HepG2 (cell line): ENCODE data around the gene ZMYM3. TPM values are rescaled to one million over a fixed set of nuclear protein-coding genes. Genes with fewer than 3 reads are reported as not detected.

Experiments
- AGO1 ChIP-seq: fragments of 200-400 bp; formaldehyde crosslinking; IDR thresholded peaks from 2 replicates; pipeline ENCODE4 v1.6.1; 2017; ENCODE audit warnings: mild to moderate bottlenecking, low read depth, low read length, moderate library complexity; ENCODE audit not compliant: poor library complexity, severe bottlenecking
- ATM ChIP-seq: fragments of 450-650 bp; IDR thresholded peaks from 2 replicates; pipeline ENCODE4 v1.7.1; 2017; ENCODE audit warnings: mild to moderate bottlenecking, borderline replicate concordance
- FOSL1 ChIP-seq: sonication (generic); formaldehyde crosslinking; IDR thresholded peaks from 2 replicates; pipeline ENCODE4 v1.9.0; 2021; ENCODE audit warnings: missing genetic modification reagents, borderline replicate concordance
- FOXC1 ChIP-seq: sonication (generic); formaldehyde crosslinking; IDR thresholded peaks from 2 replicates; pipeline ENCODE4 v1.8.0; 2022; ENCODE audit warnings: mild to moderate bottlenecking, missing genetic modification reagents, borderline replicate concordance
- HDAC2 ChIP-seq: sonication (generic); formaldehyde crosslinking; IDR thresholded peaks from 2 replicates; pipeline ENCODE4 v1.4.0; 2020; ENCODE audit warnings: missing genetic modification reagents
- PHF5A ChIP-seq: IDR thresholded peaks from one replicate; pipeline ENCODE4 v1.6.1; 2018; ENCODE audit warnings: low read depth, missing genetic modification reagents; ENCODE audit not compliant: unreplicated experiment
- RARA ChIP-seq: IDR thresholded peaks from 2 replicates; pipeline ENCODE4 v1.6.1; 2016; ENCODE audit warnings: missing genetic modification reagents, missing compliant biosample characterization
- SAFB2 ChIP-seq: sonication (generic); formaldehyde crosslinking; IDR thresholded peaks from 2 replicates; pipeline ENCODE4 v1.5.1; 2020; ENCODE audit warnings: missing genetic modification reagents, low read depth, mild to moderate bottlenecking, borderline replicate concordance
- SOX6 ChIP-seq, 2 experiments: fragments of 450-650 bp in 1 of 2; sonication (generic) in 1 of 2; formaldehyde crosslinking in 1 of 2; IDR thresholded peaks; 2 replicates each; pipeline versions ENCODE4 v1.4.0 to v1.6.1; 2017 to 2020; ENCODE audit warnings: antibody characterized with exemption in 1 of 2, mild to moderate bottlenecking in 1 of 2, missing genetic modification reagents in 1 of 2
- SPEN ChIP-seq: sonication (generic); formaldehyde crosslinking; IDR thresholded peaks from 2 replicates; pipeline ENCODE4 v1.5.1; 2020; ENCODE audit warnings: low read depth, mild to moderate bottlenecking, missing genetic modification reagents
- SRF ChIP-seq: IDR thresholded peaks from 2 replicates; pipeline ENCODE4 v1.6.1; 2011; ENCODE audit warnings: mild to moderate bottlenecking, low read depth, low read length, moderate library complexity
- SRSF9 ChIP-seq: fragments of 200-400 bp; formaldehyde crosslinking; IDR thresholded peaks from 2 replicates; pipeline ENCODE4 v1.6.1; 2018; ENCODE audit warnings: borderline replicate concordance, mild to moderate bottlenecking, low read depth, low read length; ENCODE audit not compliant: insufficient read depth, poor library complexity, severe bottlenecking
- STAT5B ChIP-seq: sonication (generic); formaldehyde crosslinking; IDR thresholded peaks from 2 replicates; pipeline ENCODE4 v1.4.0; 2020; ENCODE audit warnings: missing genetic modification reagents
- TP53 ChIP-seq: sonication (generic); formaldehyde crosslinking; conservative IDR thresholded peaks from 2 replicates; pipeline ENCODE4 v1.4.0; 2020; ENCODE audit warnings: missing genetic modification reagents
- ZFP36 ChIP-seq: fragments of 150-350 bp; IDR thresholded peaks from 2 replicates; pipeline ENCODE4 v1.6.1; 2018; ENCODE audit warnings: borderline replicate concordance, low read length, low read depth; ENCODE audit not compliant: partially characterized antibody
- ZMYM2 ChIP-seq: sonication (generic); formaldehyde crosslinking; IDR thresholded peaks from 2 replicates; pipeline ENCODE4 v1.8.0; 2022; ENCODE audit warnings: mild to moderate bottlenecking, missing genetic modification reagents
- ZNF232 ChIP-seq: sonication (generic); formaldehyde crosslinking; IDR thresholded peaks from 2 replicates; pipeline ENCODE4 v1.4.0; 2020; ENCODE audit warnings: missing genetic modification reagents, borderline replicate concordance
- ZNF674 ChIP-seq: sonication (generic); formaldehyde crosslinking; IDR thresholded peaks from 2 replicates; pipeline ENCODE4 v1.5.0; 2020; ENCODE audit warnings: low read depth, mild to moderate bottlenecking, missing genetic modification reagents
- ZNF761 ChIP-seq: sonication (generic); formaldehyde crosslinking; conservative IDR thresholded peaks from 2 replicates; pipeline ENCODE4 v1.4.0; 2020; ENCODE audit warnings: mild to moderate bottlenecking, missing genetic modification reagents
- ZNF839 ChIP-seq: sonication (generic); formaldehyde crosslinking; IDR thresholded peaks from 2 replicates; pipeline ENCODE4 v1.4.0; 2020; ENCODE audit warnings: missing genetic modification reagents, mild to moderate bottlenecking, borderline replicate concordance
- ZSCAN25 ChIP-seq: sonication (generic); formaldehyde crosslinking; IDR thresholded peaks from 2 replicates; pipeline ENCODE4 v1.8.0; 2022; ENCODE audit warnings: mild to moderate bottlenecking, missing genetic modification reagents
- ZZZ3 ChIP-seq: sonication (generic); formaldehyde crosslinking; IDR thresholded peaks from 2 replicates; pipeline ENCODE4 v1.4.0; 2020; ENCODE audit warnings: missing genetic modification reagents, mild to moderate bottlenecking, borderline replicate concordance
- polyA plus RNA-seq, 8 experiments: library from polyadenylated mRNA; depleted of rRNA in 3 of 8; stranded (reverse) in 7 of 8; unstranded in 1 of 8; fragments of >200 nt; fragmentation: Illumina TruSeq in 4 of 8; extraction: Trizol in 4 of 8; gene quantifications; 2 replicates each; pipeline versions ENCODE4 v1.2.1 to v1.2.3, GENCODE V29; 2011 to 2016; ENCODE audit warnings: low read depth in 4 of 8, missing spikeins in 1 of 8, mixed read lengths in 1 of 8; ENCODE audit not compliant: insufficient read depth in 1 of 8
- total RNA-seq, 5 experiments: library from RNA; depleted of rRNA; stranded (reverse); fragments of >200 nt; fragmentation: Illumina TruSeq; extraction: Trizol; gene quantifications; 2 replicates each; pipeline ENCODE4 v1.2.3, GENCODE V29; 2016; ENCODE audit warnings: low read depth in 1 of 5
- TF ChIP-seq, protein P1 (sequence below): IDR thresholded peaks from 2 replicates; pipeline ENCODE4 v1.6.1; 2012; ENCODE audit warnings: low read depth, low read length, improper control_type of control experiment
- TF ChIP-seq, protein P2 (sequence below): sonication (generic); formaldehyde crosslinking; IDR thresholded peaks from 2 replicates; pipeline ENCODE4 v1.4.0; 2020; ENCODE audit warnings: missing genetic modification reagents, mild to moderate bottlenecking, borderline replicate concordance
- TF ChIP-seq, protein P3 (sequence below): sonication (generic); formaldehyde crosslinking; IDR thresholded peaks from 2 replicates; pipeline ENCODE4 v1.5.0; 2020; ENCODE audit warnings: mild to moderate bottlenecking, missing genetic modification reagents

Gene ZMYM3
- total and polyA plus RNA-seq, 2 of the 13 experiments (the other 11 are each of a cell fraction or from before 2014, with no cell fraction given): 26.4 to 35.4 TPM

DNA sequence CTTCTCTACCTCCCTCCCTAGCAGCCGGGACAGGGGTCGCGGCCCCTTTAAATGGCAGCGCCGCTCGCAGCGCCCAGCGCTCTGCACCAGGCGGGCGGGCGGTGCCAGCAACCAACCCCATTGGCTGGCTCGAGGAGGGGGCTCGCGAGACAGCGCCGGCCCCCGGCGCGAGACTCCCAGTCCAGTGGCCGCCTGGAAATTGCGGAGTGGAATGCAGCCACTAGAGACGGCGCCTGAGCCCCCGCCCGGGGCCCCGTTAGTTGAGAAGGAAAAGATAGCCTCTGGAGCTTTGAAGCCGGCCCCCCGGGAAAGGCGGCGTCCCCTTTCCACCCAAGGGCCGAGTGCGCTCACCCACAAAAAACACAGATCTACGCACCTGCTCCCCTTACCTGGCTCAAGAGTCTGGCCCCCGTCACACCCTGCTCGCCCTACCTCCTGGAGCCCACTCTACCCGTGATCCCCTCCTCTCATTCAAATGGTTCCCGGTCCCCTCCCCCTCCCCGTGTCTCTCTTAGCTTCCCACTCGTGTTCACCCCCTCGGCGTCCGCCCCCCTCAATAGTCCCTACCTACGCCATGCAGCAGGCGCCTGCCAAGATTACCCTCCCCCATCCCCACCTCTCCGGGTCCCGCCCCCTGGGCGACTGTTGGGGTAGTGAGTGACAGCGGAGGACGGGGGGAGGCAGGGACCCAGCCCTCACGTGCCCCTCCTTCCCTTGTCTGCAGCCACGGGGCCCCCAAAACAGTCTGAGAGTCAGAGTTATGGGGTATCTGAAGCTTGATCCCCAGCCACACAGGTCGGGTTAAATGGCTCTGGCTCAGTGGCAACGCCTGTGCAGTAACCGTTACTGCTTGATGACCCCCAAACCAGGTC is at the start of gene ZMYM3 (continued):
- TF ChIP-seq SPEN (no peak), HDAC2 (CRISPR knock-in tag) (no peak), ZSCAN25 (CRISPR knock-in tag) (no peak), ZFP36 (no peak), ZNF674 (no peak), FOXC1 (CRISPR knock-in tag) (no peak), ZNF232 (CRISPR knock-in tag) (no peak), TP53 (CRISPR knock-in tag) (no peak), ATM (no peak), STAT5B (CRISPR knock-in tag) (no peak), AGO1 (no peak), ZNF839 (CRISPR knock-in tag) (no peak), SOX6 (IDR thresholded peaks at IDR 0.05) (no peak), SOX6 (CRISPR knock-in tag; IDR thresholded peaks at IDR 0.05) (no peak), RARA (no peak), SRF (no peak), FOSL1 (CRISPR knock-in tag) (no peak), ZNF761 (CRISPR knock-in tag) (no peak), ZZZ3 (no peak), SAFB2 (CRISPR knock-in tag) (no peak), SRSF9 (no peak), PHF5A (CRISPR knock-in tag) (no peak), ZMYM2 (CRISPR knock-in tag) (no peak)
- TF ChIP-seq, protein P1, sequence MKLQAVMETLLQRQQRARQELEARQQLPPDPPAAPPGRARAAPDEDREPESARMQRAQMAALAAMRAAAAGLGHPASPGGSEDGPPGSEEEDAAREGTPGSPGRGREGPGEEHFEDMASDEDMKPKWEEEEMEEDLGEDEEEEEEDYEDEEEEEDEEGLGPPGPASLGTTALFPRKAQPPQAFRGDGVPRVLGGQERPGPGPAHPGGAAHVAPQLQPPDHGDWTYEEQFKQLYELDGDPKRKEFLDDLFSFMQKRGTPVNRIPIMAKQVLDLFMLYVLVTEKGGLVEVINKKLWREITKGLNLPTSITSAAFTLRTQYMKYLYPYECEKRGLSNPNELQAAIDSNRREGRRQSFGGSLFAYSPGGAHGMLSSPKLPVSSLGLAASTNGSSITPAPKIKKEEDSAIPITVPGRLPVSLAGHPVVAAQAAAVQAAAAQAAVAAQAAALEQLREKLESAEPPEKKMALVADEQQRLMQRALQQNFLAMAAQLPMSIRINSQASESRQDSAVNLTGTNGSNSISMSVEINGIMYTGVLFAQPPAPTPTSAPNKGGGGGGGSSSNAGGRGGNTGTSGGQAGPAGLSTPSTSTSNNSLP: no peak
- TF ChIP-seq, protein P2, sequence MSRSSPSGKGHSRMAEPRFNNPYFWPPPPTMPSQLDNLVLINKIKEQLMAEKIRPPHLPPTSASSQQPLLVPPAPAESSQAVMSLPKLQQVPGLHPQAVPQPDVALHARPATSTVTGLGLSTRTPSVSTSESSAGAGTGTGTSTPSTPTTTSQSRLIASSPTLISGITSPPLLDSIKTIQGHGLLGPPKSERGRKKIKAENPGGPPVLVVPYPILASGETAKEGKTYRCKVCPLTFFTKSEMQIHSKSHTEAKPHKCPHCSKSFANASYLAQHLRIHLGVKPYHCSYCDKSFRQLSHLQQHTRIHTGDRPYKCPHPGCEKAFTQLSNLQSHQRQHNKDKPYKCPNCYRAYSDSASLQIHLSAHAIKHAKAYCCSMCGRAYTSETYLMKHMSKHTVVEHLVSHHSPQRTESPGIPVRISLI: no peak
- TF ChIP-seq, protein P3, sequence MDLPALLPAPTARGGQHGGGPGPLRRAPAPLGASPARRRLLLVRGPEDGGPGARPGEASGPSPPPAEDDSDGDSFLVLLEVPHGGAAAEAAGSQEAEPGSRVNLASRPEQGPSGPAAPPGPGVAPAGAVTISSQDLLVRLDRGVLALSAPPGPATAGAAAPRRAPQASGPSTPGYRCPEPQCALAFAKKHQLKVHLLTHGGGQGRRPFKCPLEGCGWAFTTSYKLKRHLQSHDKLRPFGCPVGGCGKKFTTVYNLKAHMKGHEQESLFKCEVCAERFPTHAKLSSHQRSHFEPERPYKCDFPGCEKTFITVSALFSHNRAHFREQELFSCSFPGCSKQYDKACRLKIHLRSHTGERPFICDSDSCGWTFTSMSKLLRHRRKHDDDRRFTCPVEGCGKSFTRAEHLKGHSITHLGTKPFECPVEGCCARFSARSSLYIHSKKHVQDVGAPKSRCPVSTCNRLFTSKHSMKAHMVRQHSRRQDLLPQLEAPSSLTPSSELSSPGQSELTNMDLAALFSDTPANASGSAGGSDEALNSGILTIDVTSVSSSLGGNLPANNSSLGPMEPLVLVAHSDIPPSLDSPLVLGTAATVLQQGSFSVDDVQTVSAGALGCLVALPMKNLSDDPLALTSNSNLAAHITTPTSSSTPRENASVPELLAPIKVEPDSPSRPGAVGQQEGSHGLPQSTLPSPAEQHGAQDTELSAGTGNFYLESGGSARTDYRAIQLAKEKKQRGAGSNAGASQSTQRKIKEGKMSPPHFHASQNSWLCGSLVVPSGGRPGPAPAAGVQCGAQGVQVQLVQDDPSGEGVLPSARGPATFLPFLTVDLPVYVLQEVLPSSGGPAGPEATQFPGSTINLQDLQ (CRISPR knock-in tag): no peak
